ENCODE results near the gene DNAJC21.

DNAJC21 gene

DNA sequence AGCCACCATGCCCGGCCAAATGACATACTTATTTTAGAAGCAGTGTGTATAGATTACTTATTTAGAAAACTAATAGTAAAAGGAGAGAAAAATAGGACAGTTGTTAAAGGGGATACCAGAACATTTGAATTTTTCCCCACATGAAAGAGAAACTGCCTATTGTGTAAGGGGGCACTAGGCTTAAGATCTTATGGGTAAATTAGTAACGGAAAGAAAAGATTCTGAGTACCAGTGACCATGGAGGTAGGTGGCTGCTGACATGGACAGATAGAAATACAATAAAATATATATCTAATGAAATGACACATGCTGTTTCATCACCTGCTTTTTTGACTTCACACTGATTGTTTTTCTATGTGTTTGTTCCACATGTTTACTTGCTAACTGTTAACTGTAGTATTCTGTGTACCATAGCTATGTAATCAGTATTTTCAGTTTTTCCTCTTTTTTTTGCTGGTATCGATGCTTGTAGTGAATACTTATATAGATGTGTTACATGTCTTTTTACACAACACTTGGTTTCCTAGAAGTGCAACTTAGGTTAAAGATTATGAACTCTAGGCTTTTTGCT is 3.0 kb upstream of the DNAJC21 start:
- no peak overlapping the region for H3K4me3 ChIP-seq (ENCODE audit: insufficient read depth in 1 of 2, low read depth in 1 of 2, low read length in 2 of 2)
- H3K27ac ChIP-seq (ENCODE audit: low read length, poor library complexity, severe bottlenecking): no peak overlapping the region
- no peak overlapping the region for H3K4me2 ChIP-seq (ENCODE audit: low read length, poor library complexity, severe bottlenecking)
- no peak overlapping the region for H2BK5ac ChIP-seq (ENCODE audit: low read depth, low read length, poor library complexity, severe bottlenecking)
- H2BK120ac ChIP-seq (ENCODE audit: low read depth, low read length): no peak overlapping the region
- H3K27me3 ChIP-seq (ENCODE audit: control insufficient read depth in 1 of 2, insufficient read depth in 1 of 2, low read length in 2 of 2): no peaks in the 10 kb centered on the region
- peaks cover 8 to 59% of the 10 kb centered on the region in 2 experiments for H3K36me3 ChIP-seq (ENCODE audit: control insufficient read depth in 1 of 2, insufficient read depth in 2 of 2, low read depth in 1 of 2, low read length in 2 of 2)
- no peak overlapping the region for H2AFZ ChIP-seq (ENCODE audit: low read depth, low read length)
- H3K4me1 ChIP-seq (ENCODE audit: control insufficient read depth, insufficient read depth, low read depth, low read length): peaks cover 5% of the 10 kb centered on the region
- DNase-seq: no peak
- H3K9ac ChIP-seq (ENCODE audit: low read length): no peak overlapping the region
- no peak overlapping the region for H4K91ac ChIP-seq (ENCODE audit: low read length)
- peaks cover 2% of the 10 kb centered on the region for H3K79me1 ChIP-seq (replicated peaks; ENCODE audit: low read length, poor library complexity, severe bottlenecking)
- H3K14ac ChIP-seq (ENCODE audit: low read length in 2 of 2): no peak overlapping the region
- no peak overlapping the region for H4K8ac ChIP-seq (ENCODE audit: low read length)
- no peak overlapping the region for H2BK12ac ChIP-seq (ENCODE audit: low read length in 2 of 2)
- no peak overlapping the region for H2BK15ac ChIP-seq (ENCODE audit: low read depth, poor library complexity, severe bottlenecking)
- no peaks in the 10 kb centered on the region for H3K9me3 ChIP-seq (ENCODE audit: control insufficient read depth, low read length)
- H2AK5ac ChIP-seq (ENCODE audit: low read length, severe bottlenecking): no peak overlapping the region
- H3K23ac ChIP-seq (ENCODE audit: low read length in 2 of 2): no peak overlapping the region
- 100% methylated on average over 1 of the region's 3 CpGs for WGBS
- H3K4ac ChIP-seq (ENCODE audit: low read depth in 1 of 2, low read length in 2 of 2): no peak overlapping the region
- H3K18ac ChIP-seq (ENCODE audit: low read depth in 1 of 2, low read length in 2 of 2): no peak overlapping the region

DNA sequence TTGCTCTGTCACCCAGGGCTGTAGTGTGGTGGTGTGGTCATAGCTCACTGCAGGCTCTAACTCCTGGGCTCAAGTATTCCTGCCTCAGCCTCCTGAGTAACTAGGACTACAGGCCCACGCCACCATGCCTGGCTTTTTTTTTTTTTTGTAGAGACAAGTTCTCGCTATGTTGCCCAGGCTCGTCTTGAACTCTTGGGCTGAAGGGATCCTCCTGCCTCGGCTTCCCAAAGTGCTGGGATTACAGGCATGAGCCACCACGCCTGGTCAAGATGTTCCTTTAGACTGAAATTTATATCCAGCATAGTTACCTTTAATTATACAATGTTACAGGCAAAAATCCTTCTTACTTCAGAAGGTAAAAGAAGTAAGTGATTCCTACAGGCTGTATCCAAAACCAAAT is 1.6 kb upstream of the DNAJC21 start:
- Histone ChIP-seq H3K9ac (ENCODE audit: low read length) (no peak overlapping the region), H3K4me2 (ENCODE audit: low read length, poor library complexity, severe bottlenecking) (no peak overlapping the region), H2AFZ (ENCODE audit: low read depth, low read length) (no peak overlapping the region), H3K36me3 (ENCODE audit: control insufficient read depth in 1 of 2, insufficient read depth in 2 of 2, low read depth in 1 of 2, low read length in 2 of 2) (peaks cover 11 to 46% of the 10 kb centered on the region in 2 experiments), H2AK5ac (ENCODE audit: low read length, severe bottlenecking) (no peak overlapping the region), H2BK15ac (ENCODE audit: low read depth, poor library complexity, severe bottlenecking) (no peak overlapping the region), H3K27me3 (ENCODE audit: control insufficient read depth in 1 of 2, insufficient read depth in 1 of 2, low read length in 2 of 2) (no peaks in the 10 kb centered on the region), H2BK12ac (ENCODE audit: low read length in 2 of 2) (no peak overlapping the region), H4K8ac (ENCODE audit: low read length) (no peak overlapping the region), H3K4me1 (ENCODE audit: control insufficient read depth, insufficient read depth, low read depth, low read length) (peaks cover 9% of the 10 kb centered on the region), H4K91ac (ENCODE audit: low read length) (no peak overlapping the region), H3K14ac (ENCODE audit: low read length in 2 of 2) (no peak overlapping the region), H3K4me3 (ENCODE audit: insufficient read depth in 1 of 2, low read depth in 1 of 2, low read length in 2 of 2) (no peak overlapping the region), H3K18ac (ENCODE audit: low read depth in 1 of 2, low read length in 2 of 2) (no peak overlapping the region), H3K23ac (ENCODE audit: low read length in 2 of 2) (no peak overlapping the region), H3K9me3 (ENCODE audit: control insufficient read depth, low read length) (no peaks in the 10 kb centered on the region), H2BK120ac (ENCODE audit: low read depth, low read length) (no peak overlapping the region), H3K4ac (ENCODE audit: low read depth in 1 of 2, low read length in 2 of 2) (no peak overlapping the region), H3K27ac (ENCODE audit: low read length, poor library complexity, severe bottlenecking) (no peak overlapping the region), H3K79me1 (replicated peaks; ENCODE audit: low read length, poor library complexity, severe bottlenecking) (peaks cover 5% of the 10 kb centered on the region), H2BK5ac (ENCODE audit: low read depth, low read length, poor library complexity, severe bottlenecking) (no peak overlapping the region)
- 97% methylated on average over 4 of the region's 5 CpGs for WGBS
- no peak for DNase-seq

DNA sequence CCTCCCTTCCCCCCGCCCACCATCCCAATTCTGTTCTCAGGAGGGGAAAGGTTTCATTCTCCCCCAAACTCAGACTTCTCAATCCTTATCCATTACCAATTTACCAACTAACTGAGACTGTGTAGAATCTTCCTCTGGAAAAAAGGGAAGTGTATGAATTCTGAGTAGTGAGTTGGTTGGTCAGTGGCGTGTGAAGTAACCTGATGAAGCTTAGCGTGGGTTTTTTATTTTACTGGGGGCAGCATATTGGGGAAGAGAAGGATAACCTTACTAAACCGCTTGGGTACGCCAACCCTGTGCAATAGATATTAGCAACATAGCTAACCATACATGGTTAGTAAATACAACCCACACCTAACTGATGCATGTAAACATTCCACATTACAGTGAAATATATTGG is 1.1 kb upstream of the DNAJC21 start:
- no peaks in the 10 kb centered on the region for H3K27me3 ChIP-seq (ENCODE audit: control insufficient read depth in 1 of 2, insufficient read depth in 1 of 2, low read length in 2 of 2)
- WGBS: 86% methylated on average over 1 of the region's 5 CpGs
- H3K4me3 ChIP-seq (ENCODE audit: insufficient read depth in 1 of 2, low read depth in 1 of 2, low read length in 2 of 2): peak overlapping the region in 1 of 2 experiments; percentile 81
- peaks cover 7% of the 10 kb centered on the region for H3K79me1 ChIP-seq (replicated peaks; ENCODE audit: low read length, poor library complexity, severe bottlenecking)
- no peak overlapping the region for H3K27ac ChIP-seq (ENCODE audit: low read length, poor library complexity, severe bottlenecking)
- no peak overlapping the region for H3K9ac ChIP-seq (ENCODE audit: low read length)
- no peak overlapping the region for H2BK5ac ChIP-seq (ENCODE audit: low read depth, low read length, poor library complexity, severe bottlenecking)
- H2AFZ ChIP-seq (ENCODE audit: low read depth, low read length): no peak overlapping the region
- H3K4ac ChIP-seq (ENCODE audit: low read depth in 1 of 2, low read length in 2 of 2): no peak overlapping the region
- no peaks in the 10 kb centered on the region for H3K9me3 ChIP-seq (ENCODE audit: control insufficient read depth, low read length)
- H3K36me3 ChIP-seq (ENCODE audit: control insufficient read depth in 1 of 2, insufficient read depth in 2 of 2, low read depth in 1 of 2, low read length in 2 of 2): peaks cover 10 to 42% of the 10 kb centered on the region in 2 experiments
- peaks cover 8% of the 10 kb centered on the region for H3K4me1 ChIP-seq (ENCODE audit: control insufficient read depth, insufficient read depth, low read depth, low read length)
- H2BK15ac ChIP-seq (ENCODE audit: low read depth, poor library complexity, severe bottlenecking): no peak overlapping the region
- no peak overlapping the region for H3K23ac ChIP-seq (ENCODE audit: low read length in 2 of 2)
- no peak overlapping the region for H3K18ac ChIP-seq (ENCODE audit: low read depth in 1 of 2, low read length in 2 of 2)
- H2AK5ac ChIP-seq (ENCODE audit: low read length, severe bottlenecking): no peak overlapping the region
- no peak overlapping the region for H3K4me2 ChIP-seq (ENCODE audit: low read length, poor library complexity, severe bottlenecking)
- H2BK120ac ChIP-seq (ENCODE audit: low read depth, low read length): no peak overlapping the region
- no peak overlapping the region for H3K14ac ChIP-seq (ENCODE audit: low read length in 2 of 2)
- no peak overlapping the region for H4K8ac ChIP-seq (ENCODE audit: low read length)
- no peak overlapping the region for H2BK12ac ChIP-seq (ENCODE audit: low read length in 2 of 2)
- H4K91ac ChIP-seq (ENCODE audit: low read length): no peak overlapping the region
- DNase-seq: no peak

DNA sequence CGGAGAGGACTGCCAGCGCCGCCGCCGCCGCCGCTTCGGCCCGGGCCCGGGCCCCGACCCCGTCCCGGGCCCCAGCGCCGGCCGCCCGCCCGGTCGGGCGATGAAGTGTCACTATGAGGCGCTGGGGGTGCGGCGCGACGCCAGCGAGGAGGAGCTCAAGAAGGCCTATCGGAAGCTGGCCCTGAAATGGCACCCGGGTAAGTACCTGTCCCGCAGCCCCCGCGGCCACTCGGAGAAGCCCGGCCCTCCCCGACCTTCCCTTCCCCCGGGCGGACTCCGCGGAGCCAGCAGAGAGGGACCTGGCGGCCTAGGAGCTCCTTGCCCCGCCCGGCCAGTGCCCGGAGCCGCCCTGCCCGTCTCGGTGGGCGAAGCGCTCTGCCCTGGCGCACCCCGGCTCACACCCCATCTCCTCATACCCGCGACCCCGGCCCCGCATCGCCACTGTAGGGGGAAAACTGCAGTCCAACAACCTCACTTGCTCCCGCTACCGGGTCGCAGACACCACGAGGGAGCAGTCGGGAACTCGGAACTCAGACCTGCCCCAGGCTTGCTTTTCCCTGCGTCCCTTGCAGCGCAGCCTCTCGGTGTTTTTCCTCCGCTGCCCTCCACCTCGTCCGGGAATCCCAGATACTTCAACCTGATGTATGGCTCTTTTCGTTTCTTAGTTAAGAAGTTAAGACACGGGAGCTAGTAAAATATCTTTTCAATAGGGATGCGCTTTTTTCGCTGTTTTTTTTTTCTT is 532 bp downstream of the DNAJC21 start:
- Histone ChIP-seq H2BK15ac (ENCODE audit: low read depth, poor library complexity, severe bottlenecking) (peak overlapping the region; percentile 93), H4K8ac (ENCODE audit: low read length) (peak overlapping the region; percentile 88)
- WGBS: 2% methylated on average over 40 of the region's 70 CpGs

More for the DNA sequence above, 532 bp downstream of the DNAJC21 start:
- peak overlapping the region; percentile 35 for H2BK5ac ChIP-seq (ENCODE audit: low read depth, low read length, poor library complexity, severe bottlenecking)
- H3K23ac ChIP-seq (ENCODE audit: low read length in 2 of 2): peak overlapping the region in 1 of 2 experiments; percentile 94
- H3K4ac ChIP-seq (ENCODE audit: low read depth in 1 of 2, low read length in 2 of 2): peak overlapping the region in 1 of 2 experiments; percentile 97
- peak overlapping the region; percentile 87 for H3K4me2 ChIP-seq (ENCODE audit: low read length, poor library complexity, severe bottlenecking)
- H2BK120ac ChIP-seq (ENCODE audit: low read depth, low read length): peak overlapping the region; percentile 79
- no peaks in the 10 kb centered on the region for H3K9me3 ChIP-seq (ENCODE audit: control insufficient read depth, low read length)
- peaks cover 10 to 40% of the 10 kb centered on the region in 2 experiments for H3K36me3 ChIP-seq (ENCODE audit: control insufficient read depth in 1 of 2, insufficient read depth in 2 of 2, low read depth in 1 of 2, low read length in 2 of 2)
- peak; percentile 88 for DNase-seq
- H2BK12ac ChIP-seq (ENCODE audit: low read length in 2 of 2): peak overlapping the region in 1 of 2 experiments; percentile 63
- H3K14ac ChIP-seq (ENCODE audit: low read length in 2 of 2): peak overlapping the region in 1 of 2 experiments; percentile 96
- peak overlapping the region; percentile 96 for H3K9ac ChIP-seq (ENCODE audit: low read length)
- H3K27ac ChIP-seq (ENCODE audit: low read length, poor library complexity, severe bottlenecking): peak overlapping the region; percentile 89
- H3K4me1 ChIP-seq (ENCODE audit: control insufficient read depth, insufficient read depth, low read depth, low read length): peaks cover 5% of the 10 kb centered on the region
- H2AFZ ChIP-seq (ENCODE audit: low read depth, low read length): peak overlapping the region; percentile 98
- H3K18ac ChIP-seq (ENCODE audit: low read depth in 1 of 2, low read length in 2 of 2): peak overlapping the region; percentile 82 to 90
- H4K91ac ChIP-seq (ENCODE audit: low read length): peak overlapping the region; percentile 4
- no peak overlapping the region for H2AK5ac ChIP-seq (ENCODE audit: low read length, severe bottlenecking)
- H3K4me3 ChIP-seq (ENCODE audit: insufficient read depth in 1 of 2, low read depth in 1 of 2, low read length in 2 of 2): peak overlapping the region; percentile 97 to 98
- H3K79me1 ChIP-seq (replicated peaks; ENCODE audit: low read length, poor library complexity, severe bottlenecking): peaks cover 12% of the 10 kb centered on the region
- no peaks in the 10 kb centered on the region for H3K27me3 ChIP-seq (ENCODE audit: control insufficient read depth in 1 of 2, insufficient read depth in 1 of 2, low read length in 2 of 2)
